Stimulated activated naive CD4-positive, alpha-beta T cell treated with Interleukin-2 at 50 U/mL for 16 hours (primary cell): ENCODE data around the gene MIDN.
"Not testable (repeated sequence)": the region's sequence is repeated elsewhere in the genome, so short reads cannot be mapped to it uniquely, and the experiment has no call there.

Experiments used
- DNase-seq: peaks from one replicate; lab custom pipeline; 2025; lab: John Stamatoyannopoulos, UW

The MIDN gene

DNA sequence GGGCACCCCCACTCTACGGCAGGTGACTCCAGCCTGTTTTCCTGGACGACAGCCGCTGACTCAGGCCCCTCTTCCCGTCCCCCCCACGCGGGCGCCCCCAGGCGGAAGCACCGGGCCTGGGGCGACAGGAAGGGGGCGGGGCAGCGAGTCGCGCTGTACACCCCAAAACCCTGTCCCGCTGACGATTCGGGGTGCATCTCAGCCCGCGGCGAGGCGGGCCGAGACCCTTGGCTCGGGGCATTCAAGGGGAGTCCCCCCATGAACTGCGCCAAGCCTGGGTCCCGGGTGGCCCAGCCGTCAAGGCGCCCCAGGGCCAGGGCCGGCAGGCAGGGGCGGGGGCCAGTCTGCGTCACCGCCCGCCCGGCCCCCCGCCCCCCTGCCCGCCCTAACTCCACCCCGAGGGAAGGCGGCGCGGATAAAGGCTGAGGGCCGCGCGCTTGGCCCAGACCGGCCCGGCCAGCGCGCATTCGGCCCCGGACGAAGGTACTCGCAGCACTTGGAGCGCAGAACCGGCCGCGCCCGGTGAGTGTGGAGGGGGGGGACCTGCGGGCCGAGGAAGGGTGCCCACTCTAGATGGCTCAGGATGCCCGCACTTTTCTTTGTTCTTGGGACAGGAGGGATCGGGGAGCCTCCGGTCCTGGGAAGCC, at the start of gene MIDN:
TSS of gene MIDN (plus strand) at position 445 of the 647 bp plus-strand sequence. CDS start 1,714 bp downstream, outside the sequence.
- peak; percentile 63 for DNase-seq

DNA sequence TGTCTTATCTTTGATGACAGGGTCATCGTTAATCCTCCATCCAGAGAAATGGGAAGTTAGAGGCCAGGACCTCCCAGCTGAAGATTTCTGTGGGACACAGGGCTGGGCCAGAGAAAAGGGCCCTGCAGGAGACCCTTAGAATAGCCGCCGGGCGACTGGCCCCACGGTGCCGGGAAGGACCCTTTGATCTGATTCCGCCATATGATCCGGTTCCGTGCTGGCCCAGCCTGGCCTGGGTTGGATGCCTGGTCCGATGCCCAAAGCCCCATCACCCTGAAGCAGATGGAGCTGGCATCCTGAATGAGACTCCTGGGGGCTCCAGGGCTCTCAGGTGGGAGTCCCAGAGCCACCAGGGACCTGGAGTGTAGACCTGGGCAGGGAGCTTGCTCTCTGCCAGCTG, 48.9 kb upstream of the MIDN start:
- DNase-seq = no peak

DNA sequence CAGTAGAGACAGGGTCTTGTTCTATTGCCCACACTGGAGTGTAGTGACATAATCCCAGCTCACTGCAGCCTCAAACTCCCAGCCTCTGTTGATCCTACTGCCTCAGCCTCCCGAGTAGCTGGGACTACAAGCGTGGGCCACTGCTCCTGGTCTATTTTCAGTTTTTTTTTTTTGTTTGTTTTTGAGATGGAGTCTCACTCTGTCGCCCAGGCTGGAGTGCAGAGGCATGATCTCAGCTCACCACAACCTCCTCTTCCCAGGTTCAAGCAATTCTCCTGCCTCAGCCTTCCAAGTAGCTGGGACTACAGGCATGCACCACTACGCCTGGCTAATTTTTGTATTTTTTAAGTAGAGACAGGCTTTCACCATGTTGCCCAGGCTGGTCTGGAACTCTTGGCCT, 47.8 kb upstream of the MIDN start:
- DNase-seq = not testable (repeated sequence)

DNA sequence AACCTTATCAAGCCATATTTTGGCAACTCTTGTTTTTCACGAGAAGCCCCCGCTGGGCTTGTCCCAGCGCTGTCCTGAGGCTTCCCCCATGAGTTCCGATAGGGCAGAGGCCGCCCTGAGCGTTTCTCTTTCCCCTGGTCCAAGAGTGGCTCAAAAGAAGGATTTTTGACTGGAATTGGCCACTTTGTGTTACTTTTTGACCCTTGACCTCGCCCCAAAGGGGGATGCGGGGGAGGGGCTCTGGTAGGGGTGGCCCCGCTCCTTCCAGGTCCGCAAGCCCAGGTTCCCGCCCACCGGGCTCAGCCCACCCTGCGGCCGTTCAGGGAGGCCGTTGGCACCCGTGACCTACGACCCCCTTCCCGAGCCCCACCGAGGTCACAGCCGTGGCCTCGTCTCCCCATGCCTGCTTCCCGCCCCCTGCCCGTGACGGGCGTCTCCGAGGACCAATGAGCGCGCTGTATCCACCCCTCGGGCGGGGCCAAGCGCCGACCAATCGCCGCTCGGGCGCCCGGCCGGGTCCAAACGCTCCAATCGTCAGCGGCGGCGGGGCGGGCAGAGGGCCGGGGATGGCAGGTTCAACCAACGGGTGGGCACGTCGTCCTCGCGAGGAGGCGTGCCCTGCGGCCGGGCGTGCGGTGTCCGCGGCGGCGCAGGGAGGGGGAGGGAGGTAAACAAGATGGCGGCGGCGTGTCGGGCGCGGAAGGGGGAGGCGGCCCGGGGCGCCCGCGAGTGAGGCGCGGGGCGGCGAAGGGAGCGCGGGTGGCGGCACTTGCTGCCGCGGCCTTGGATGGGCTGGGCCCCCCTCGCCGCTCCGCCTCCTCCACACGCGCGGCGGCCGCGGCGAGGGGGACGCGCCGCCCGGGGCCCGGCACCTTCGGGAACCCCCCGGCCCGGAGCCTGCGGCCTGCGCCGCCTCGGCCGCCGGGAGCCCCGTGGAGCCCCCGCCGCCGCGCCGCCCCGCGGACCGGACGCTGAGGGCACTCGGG, 43.0 kb upstream of the MIDN start, which contains the start of gene STK11:
TSS of gene STK11 (plus strand) at position 665 of the 986 bp plus-strand sequence. CDS start 1,136 bp downstream, outside the sequence.
- DNase-seq = peak; percentile 99

DNA sequence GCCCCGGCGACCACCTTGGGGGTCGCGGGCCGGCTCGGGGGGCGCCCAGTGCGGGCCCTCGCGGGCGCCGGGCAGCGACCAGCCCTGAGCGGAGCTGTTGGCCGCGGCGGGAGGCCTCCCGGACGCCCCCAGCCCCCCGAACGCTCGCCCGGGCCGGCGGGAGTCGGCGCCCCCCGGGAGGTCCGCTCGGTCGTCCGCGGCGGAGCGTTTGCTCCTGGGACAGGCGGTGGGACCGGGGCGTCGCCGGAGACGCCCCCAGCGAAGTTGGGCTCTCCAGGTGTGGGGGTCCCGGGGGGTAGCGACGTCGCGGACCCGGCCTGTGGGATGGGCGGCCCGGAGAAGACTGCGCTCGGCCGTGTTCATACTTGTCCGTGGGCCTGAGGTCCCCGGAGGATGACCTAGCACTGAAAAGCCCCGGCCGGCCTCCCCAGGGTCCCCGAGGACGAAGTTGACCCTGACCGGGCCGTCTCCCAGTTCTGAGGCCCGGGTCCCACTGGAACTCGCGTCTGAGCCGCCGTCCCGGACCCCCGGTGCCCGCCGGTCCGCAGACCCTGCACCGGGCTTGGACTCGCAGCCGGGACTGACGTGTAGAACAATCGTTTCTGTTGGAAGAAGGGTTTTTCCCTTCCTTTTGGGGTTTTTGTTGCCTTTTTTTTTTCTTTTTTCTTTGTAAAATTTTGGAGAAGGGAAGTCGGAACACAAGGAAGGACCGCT, 42.1 kb upstream of the MIDN start:
- no peak for DNase-seq

DNA sequence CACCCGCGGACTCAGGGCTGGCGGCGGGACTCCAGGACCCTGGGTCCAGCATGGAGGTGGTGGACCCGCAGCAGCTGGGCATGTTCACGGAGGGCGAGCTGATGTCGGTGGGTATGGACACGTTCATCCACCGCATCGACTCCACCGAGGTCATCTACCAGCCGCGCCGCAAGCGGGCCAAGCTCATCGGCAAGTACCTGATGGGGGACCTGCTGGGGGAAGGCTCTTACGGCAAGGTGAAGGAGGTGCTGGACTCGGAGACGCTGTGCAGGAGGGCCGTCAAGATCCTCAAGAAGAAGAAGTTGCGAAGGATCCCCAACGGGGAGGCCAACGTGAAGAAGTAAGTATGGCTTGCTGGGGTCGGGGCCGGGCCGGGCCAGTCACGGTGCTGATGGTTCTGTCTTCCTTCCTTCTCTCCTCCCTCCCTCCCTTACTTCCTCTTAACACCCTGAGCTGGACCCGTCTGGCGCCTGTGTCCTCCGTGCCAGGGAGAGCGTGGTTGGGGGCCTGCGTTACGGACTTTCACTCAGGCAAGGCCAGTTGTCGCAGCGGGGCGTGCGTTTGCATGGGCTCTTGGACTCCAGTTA, 41.4 kb upstream of the MIDN start:
- peak; percentile 29 for DNase-seq

DNA sequence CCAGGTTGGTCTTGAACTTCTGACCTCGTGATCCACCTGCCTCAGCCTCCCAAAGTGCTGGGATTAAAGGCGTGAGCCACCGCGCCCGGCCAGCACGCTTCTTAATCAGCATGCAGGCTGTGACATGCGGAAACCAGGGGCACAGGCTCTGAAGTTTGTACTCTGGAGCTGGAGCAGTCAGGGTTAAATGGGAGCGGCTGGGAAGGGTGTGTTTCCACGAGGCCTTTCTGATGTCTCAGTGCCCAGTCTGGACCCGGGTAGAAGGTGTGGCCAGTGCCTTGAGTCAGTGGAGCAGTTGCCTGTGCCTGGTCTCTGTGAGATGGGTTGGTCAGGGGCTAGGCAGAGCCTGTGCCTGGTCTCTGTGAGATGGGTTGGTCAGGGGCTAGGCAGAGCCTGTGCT, 39.6 kb upstream of the MIDN start:
- not testable (repeated sequence) for DNase-seq

DNA sequence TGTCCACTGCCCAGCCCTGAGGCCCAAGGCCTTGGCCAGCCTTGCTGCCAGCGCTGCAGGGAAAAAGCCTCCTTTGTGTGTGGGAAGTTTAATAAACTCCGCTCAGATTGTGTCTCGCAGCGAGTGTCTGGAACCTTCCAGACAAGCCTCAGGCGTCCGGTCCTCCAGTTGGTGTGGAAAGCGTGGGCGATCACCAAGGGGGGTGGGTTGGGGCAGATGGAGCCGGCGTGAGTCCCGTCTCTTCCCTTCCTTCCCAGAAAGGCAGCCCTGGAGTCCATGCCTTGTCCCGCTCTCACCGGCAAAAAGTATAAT, 38.2 kb upstream of the MIDN start:
- DNase-seq = no peak

DNA sequence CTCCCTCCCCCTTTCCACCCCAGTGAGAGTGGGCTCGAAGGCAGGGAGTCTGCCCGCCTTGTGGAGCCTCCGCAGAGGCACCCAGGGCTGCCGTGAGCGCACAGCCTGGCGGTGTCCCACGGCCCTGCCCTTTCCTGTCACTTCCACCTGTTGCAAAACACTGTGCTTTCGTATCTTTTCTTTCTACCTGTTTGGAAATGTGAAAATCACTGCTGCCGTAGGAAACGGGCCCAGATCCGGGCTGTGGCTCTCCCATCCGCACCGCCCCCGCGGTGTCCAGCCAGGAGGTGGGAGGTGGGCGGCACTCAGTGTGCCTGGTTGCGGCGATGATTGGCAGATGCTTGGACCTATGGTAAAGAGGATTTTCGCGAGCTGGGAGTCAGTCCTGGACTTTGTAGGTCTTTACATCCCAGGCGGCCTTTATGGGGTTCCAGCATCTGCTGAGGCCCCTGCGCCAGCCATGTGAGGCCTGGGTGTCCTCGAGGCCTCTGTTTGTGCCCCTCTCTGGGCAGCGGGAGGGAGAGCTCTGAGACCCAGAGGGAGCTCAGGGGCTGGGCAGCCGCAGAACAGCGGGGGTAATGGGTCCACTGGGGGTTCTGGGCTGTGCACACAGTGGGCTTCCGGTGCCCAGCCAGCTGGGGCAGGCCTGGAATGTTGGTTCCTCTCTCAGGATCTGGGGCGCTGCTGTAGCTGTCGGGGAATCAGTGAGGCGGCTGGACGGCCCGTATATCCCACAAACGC, 36.7 kb upstream of the MIDN start:
- no peak for DNase-seq

DNA sequence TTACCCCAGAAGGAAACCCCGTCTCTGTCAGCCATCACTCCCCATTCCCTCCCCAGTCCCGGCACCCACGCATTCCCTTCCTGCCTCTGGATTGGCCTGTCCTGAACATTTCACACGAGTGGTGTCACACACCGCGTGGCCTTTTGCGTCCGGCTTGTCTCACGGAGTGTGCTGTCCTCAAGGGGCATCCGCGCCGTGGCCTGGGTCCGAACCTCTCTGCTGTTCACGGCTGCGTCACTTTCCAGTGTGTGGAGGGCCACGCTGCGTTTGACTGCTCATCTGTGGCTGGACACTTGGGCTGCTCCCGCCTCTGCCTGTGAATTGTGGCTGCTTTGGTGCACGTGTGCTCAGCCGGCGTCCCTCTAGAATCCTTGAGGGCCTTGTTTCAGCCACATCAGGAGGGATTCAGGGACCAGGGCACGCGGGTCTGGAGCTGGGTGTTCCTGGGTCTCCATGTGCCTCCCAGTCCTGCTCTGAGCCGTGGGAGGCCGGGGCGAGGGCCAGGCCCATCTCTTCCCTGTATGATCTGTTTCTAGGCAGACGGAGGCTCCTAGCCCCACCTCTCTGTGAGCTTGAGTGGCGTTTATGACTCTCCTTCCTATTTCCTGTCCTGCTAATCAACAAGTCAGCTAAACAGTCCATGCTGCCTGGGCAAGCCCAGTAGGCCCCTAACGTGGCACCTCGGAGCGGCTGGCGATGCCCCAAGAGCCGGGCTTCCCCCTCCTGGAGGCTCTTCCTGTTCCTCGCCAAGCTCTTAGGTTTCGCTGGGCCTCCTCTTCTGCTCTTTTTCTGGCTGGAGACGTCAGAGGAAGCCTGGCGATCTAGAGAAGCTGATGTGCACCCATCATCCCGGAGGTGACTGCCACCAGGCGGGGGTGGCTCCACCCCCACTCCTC, 34.7 kb upstream of the MIDN start:
- DNase-seq = peak; percentile 38

DNA sequence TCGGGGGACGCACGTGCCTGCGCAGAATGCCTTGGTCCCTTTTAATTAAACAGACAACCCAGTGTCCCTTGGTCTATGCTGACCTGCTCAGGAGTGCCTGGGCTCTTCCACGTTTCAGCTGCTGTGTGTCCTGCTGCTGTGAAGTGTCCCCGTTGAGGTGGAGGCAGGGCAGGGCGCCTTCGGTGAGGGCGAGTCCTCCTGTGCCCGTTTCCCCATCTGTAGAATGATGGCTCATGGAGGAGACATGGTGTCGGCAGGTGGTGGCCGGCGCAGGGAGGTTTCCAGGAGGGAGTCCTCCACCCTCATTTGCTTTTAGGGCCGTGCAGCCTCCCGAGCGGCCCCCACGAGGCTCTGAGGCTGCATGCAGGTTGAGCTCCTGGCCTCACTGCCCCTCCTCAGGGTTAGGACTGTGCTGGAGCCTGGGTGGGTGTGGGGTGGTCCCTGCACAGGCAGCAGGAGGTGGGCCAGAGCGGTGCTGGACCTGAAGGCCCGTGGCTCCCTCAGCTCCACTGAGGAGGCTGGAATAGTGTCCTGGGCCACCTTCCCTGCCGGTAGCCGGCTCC, 34.0 kb upstream of the MIDN start:
- no peak for DNase-seq

DNA sequence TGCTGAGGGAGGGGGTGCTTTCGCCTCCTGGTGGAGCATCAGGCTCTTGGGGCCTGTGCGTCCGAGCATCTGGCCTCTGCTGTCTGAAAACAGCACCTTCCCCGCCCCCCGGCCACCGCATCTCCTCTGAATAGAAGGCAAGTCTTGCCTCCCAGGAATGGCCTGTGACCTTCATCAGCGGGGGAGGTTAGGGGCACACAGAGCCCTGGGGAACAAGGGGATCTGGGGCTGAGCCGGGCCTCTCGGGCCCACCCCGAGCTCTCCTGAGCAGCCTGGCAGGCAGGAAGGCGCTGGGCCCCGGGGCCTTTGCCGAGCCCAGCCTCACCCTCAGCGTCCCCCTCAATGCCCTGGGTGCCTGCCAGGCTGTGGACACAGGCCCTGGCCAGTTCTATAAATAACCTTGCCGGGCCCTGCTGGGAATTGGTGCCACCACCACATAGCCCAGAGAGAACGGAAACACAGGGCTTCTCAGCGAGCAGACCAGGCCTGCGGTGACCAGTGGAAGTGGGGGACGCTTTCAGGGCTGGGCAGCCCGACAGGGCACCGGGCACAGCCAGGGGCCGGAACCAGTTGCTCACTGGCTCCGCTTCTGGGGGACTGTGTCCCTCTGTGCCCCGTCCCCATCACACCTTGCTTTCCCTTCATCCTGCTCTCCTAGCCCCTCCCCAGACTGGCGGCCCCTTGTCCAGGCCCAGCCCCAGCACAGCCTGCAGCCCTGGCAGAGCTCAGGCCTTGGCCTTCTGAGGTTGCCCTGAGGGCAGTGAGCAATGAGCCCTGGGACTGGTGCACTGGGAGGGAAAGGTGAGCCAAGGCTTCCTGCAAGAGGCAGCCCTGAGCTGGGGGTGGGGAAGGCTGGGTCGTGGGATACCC, 33.3 kb upstream of the MIDN start:
- no peak for DNase-seq

DNA sequence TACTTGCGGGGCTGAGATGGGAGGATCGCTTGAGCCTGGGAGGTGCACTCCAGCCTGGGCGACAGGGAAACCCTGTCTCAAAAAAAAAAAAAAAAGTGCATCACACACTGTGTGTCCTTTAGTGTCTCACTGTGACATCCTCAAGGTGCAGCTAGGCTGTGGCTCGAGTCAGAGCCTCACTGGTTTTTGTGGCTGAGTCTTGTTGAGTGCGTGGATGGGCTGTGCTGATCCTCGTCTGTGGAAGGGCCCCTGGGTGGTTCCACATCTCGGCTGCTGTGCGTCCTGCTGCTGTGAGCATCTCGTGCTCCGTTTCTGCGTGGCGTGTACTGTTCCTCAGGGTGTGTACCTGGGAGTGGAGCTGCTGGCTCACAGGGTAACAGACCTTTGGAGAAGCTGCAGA, 31.6 kb upstream of the MIDN start:
- no peak for DNase-seq

DNA sequence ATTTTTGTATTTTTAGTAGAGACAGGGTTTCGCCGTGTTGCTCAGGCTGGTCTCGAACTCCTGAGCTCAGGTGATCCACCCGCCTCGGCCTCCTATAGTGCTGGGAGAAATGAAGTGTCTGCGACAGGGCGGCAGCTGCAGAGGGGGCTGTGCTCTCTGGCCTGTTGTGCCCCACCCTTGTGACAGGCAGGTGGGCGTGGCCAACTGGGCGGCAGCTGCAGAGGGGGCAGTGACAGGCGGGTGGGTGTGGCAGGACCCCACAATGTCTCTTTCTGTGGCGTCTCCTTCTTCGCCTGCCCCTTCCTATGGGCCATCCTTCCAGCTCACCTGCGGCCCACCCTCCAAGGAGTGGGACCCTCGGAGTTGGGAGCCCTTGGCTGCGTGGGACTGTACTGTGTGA, 31.0 kb upstream of the MIDN start:
- DNase-seq = no peak

DNA sequence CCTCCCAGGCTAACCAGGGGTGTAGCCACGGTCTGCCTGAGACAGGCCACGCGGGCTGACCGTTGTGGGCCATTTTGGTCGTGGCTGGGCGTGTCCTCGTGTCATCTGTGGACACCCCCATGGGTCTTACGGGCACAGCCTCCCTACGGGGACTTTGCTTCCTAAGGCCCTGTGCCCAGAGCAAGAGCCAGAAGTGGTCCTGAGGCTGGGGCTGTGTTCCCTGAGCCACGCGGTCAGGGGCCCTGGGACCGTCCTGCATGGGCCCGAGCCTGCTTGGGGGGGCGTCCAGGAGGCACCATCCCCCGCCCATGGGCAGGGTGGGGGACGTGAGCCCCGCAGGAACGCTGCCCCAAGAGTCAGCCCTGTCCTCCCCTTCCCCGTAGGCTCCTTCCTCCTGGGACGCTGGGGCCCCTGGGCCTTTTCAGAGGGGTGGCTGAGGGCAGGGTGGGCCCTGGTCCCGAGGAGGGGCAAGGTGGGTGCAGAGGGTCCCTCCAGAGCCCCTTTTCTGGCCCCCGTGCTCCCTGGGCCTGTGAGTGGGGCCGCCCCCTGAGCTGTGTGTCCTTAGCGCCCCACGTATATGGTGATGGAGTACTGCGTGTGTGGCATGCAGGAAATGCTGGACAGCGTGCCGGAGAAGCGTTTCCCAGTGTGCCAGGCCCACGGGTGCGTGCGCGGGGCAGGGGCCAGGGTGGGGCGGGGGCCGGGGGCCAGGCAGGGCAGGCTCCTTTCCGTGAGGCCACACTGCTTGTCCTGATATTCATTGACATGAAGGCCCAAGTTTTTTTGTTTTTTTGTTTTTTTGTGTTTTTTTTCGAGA, 29.4 kb upstream of the MIDN start:
- DNase-seq = no peak

DNA sequence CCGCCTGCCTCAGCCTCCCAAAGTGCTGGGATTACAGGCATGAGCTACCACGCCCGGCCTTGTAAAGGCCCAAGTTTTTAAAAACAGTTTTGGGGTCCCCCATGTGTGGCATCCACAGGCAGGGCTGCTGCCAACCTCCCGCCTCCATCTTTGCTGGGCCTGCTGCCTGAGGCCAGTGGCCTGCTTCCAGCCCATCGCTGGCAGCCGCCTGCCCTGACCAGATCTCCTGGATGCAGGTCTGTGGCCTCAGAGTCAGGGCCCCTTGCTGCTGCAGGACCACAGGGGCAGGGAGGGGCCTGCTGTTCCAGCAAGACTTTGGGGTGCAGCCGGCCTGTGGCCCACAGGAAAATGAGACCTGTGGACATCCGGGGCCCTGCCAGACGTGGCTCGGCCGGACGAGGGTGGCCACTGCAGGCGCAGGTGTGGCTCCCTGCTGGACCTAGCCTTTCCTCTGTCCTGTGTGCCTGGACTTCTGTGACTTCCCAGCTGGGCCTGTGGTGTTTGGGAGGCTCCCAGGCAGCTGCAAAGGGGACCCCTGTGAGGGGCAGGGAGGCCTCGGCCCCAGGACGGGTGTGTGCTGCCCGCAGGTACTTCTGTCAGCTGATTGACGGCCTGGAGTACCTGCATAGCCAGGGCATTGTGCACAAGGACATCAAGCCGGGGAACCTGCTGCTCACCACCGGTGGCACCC, 28.5 kb upstream of the MIDN start:
- DNase-seq = no peak

DNA sequence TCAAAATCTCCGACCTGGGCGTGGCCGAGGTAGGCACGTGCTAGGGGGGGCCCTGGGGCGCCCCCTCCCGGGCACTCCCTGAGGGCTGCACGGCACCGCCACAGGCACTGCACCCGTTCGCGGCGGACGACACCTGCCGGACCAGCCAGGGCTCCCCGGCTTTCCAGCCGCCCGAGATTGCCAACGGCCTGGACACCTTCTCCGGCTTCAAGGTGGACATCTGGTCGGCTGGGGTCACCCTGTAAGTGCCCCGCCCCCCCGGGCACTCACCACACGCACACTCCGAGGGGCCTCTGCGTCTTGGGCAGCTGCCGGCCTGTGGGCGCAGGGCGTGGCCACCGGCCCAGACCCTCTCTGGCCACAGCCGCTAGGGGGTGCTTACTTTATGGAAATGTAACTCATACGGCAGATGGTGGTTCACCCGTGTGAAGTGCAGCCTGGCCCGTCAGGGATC, 27.9 kb upstream of the MIDN start:
- DNase-seq = no peak
